Transverse colon (tissue), 4 donors: ENCODE measurements around the gene PTPN3. TPM values are rescaled to one million over a fixed set of nuclear protein-coding genes. Genes with fewer than 3 reads are reported as not detected.
A peak's percentile ranks its signal among the peaks of the same experiment; 100 is the strongest.

Experiments
- DNase-seq: peaks from one replicate; pipeline ENCODE4 v3.0.0-alpha.2; 2019
- H3K27ac ChIP-seq, 4 donors: fragments of 200-600 bp; sonication (generic); 2 replicates each; pipeline ENCODE4 v1.5.1; 2016 to 2018; ENCODE audit warnings: inconsistent platforms in 4 of 4
- H3K27me3 ChIP-seq: fragments of 200-600 bp; sonication (generic); 2 replicates; pipeline ENCODE4 v1.5.1; 2017; ENCODE audit warnings: inconsistent platforms
- H3K36me3 ChIP-seq, 4 donors: fragments of 200-600 bp; sonication (generic); 2 replicates each; pipeline ENCODE4 v1.5.1; 2017 to 2019; ENCODE audit warnings: inconsistent platforms in 4 of 4
- H3K4me1 ChIP-seq, 4 donors: fragments of 200-600 bp; sonication (generic); 2 replicates each; pipeline ENCODE4 v1.5.1; 2017 to 2020; ENCODE audit warnings: inconsistent platforms in 4 of 4
- H3K4me3 ChIP-seq, 4 donors: fragments of 200-600 bp; sonication (generic); 1 replicate in 1 of 4; 2 replicates in 3 of 4; pipeline versions ENCODE4 v1.5.1 to v1.6.1; 2017 to 2019; ENCODE audit warnings: inconsistent platforms in 4 of 4
- H3K9me3 ChIP-seq, 2 donors: fragments of 200-600 bp; sonication (generic); 2 replicates each; pipeline ENCODE4 v1.5.1; 2017 to 2019; ENCODE audit warnings: inconsistent platforms in 2 of 2
- EP300 ChIP-seq: sonication (generic); formaldehyde crosslinking; IDR thresholded peaks from one replicate; pipeline ENCODE4 v1.6.1; 2017; ENCODE audit warnings: antibody characterized with exemption, low read depth
- POLR2A ChIP-seq: fragments of 450-650 bp; IDR thresholded peaks from one replicate; pipeline ENCODE4 v1.6.1; 2016; ENCODE audit warnings: antibody characterized with exemption, mild to moderate bottlenecking, moderate library complexity
- POLR2AphosphoS5 ChIP-seq, 3 donors: sonication (generic); formaldehyde crosslinking; IDR thresholded peaks; one replicate each; pipeline ENCODE4 v1.6.1; 2016; ENCODE audit warnings: antibody characterized with exemption in 3 of 3
- WGBS, 2 donors: methylation state at CpG; one replicate each; pipeline ENCODE4 v1.1.5; 2018; ENCODE audit warnings: low coverage in 1 of 2; 5-methylcytosine and 5-hydroxymethylcytosine counted together
- in situ Hi-C, 4 donors: fragments of 200-750 bp; cut with MboI; loops; one replicate each; pipeline versions ENCODE4 v1.15.0 to v1.15.1; 2017; ENCODE audit warnings: low sequenced_read_pairs in 3 of 4, low pct_ligation_motif_present in 1 of 4, low pct_unique_long_range_greater_than_20kb in 1 of 4
- intact Hi-C: fragments of 100-400 bp; cut with DNase I; formaldehyde crosslinking; loops from one replicate; pipeline ENCODE4 v1.15.1; 2023; ENCODE audit warnings: low total_unique reads
- total RNA-seq, 4 donors: library from RNA; depleted of rRNA; stranded (reverse); fragments of >200 nt; gene quantifications; one replicate each; pipeline ENCODE4 v1.1.0, GENCODE V29; 2016
- TF ChIP-seq, protein P1 (sequence below), 5 experiments: fragments of 200-600 bp in 3 of 5; fragments of 450-650 bp in 2 of 5; sonication (generic) in 3 of 5; IDR thresholded peaks; 1 replicate in 2 of 5; 2 replicates in 3 of 5; pipeline ENCODE4 v1.5.1; 2016 to 2017; ENCODE audit warnings: antibody characterized with exemption in 5 of 5, inconsistent platforms in 3 of 5, mild to moderate bottlenecking in 2 of 5, moderate library complexity in 1 of 5

The PTPN3 gene
- total RNA-seq, 4 donors from 2014 or later: 12.7 to 27.0 (median 18.1) TPM

DNA sequence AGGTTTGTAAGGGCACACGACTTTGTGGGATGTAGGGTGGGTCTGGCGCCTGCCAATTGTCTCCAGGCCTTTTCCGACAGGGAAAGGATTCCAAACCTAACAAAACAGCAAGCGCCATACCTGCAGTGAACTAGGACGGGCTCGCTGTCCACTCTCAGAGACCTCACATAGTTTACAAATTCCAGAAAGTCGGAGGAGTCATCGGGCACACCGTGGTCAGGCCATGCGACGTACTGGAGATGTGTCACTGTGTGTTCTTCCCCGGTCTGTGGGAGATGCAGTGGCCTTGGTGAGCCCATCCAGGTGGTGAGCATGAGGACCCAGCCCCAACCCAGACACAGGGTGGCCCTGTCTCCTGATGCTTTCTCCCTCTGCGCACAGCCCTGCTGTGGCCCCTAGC is 115.9 kb downstream of the PTPN3 start:
- no peaks in the 10 kb centered on the region for H3K9me3 ChIP-seq
- H3K27ac ChIP-seq: no peak overlapping the region
- H3K36me3 ChIP-seq: no peaks in the 10 kb centered on the region
- no peak overlapping the region for H3K4me3 ChIP-seq
- intact Hi-C loops: no loop called here
- in situ Hi-C loops: no loop called here
- TF ChIP-seq EP300 (no peak), POLR2A (no peak), POLR2AphosphoS5 (IDR thresholded peaks at IDR 0.05) (no peak)
- TF ChIP-seq, protein P1, sequence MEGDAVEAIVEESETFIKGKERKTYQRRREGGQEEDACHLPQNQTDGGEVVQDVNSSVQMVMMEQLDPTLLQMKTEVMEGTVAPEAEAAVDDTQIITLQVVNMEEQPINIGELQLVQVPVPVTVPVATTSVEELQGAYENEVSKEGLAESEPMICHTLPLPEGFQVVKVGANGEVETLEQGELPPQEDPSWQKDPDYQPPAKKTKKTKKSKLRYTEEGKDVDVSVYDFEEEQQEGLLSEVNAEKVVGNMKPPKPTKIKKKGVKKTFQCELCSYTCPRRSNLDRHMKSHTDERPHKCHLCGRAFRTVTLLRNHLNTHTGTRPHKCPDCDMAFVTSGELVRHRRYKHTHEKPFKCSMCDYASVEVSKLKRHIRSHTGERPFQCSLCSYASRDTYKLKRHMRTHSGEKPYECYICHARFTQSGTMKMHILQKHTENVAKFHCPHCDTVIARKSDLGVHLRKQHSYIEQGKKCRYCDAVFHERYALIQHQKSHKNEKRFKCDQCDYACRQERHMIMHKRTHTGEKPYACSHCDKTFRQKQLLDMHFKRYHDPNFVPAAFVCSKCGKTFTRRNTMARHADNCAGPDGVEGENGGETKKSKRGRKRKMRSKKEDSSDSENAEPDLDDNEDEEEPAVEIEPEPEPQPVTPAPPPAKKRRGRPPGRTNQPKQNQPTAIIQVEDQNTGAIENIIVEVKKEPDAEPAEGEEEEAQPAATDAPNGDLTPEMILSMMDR (IDR thresholded peaks at IDR 0.05): no peak
- DNase-seq: no peak
- WGBS, 2 donors: 87% methylated on average over 13 of the region's 13 CpGs; no CpG with 5 or more reads in 1 of the 2 donors
- H3K4me1 ChIP-seq: peaks cover 0 to 5% (median 0%) of the 10 kb centered on the region in 4 donors
- no peaks in the 10 kb centered on the region for H3K27me3 ChIP-seq

- Histone ChIP-seq H3K27ac (no peak overlapping the region), H3K9me3 (no peaks in the 10 kb centered on the region), H3K4me3 (no peak overlapping the region), H3K4me1 (peaks cover 0 to 5% (median 0%) of the 10 kb centered on the region in 4 donors), H3K36me3 (no peaks in the 10 kb centered on the region), H3K27me3 (no peaks in the 10 kb centered on the region)
- 86 to 100% methylated on average over 2 to 13 of the region's 13 CpGs for WGBS, 2 donors
- intact Hi-C loops (no loop called here), in situ Hi-C loops (no loop called here)
- DNase-seq: no peak
- TF ChIP-seq EP300: no peak
- TF ChIP-seq, protein P1 (IDR thresholded peaks at IDR 0.05): no peak
- TF ChIP-seq POLR2A: no peak
- no peak for TF ChIP-seq POLR2AphosphoS5 (IDR thresholded peaks at IDR 0.05)
Observed at GRCh38 chr9:109381011-109381729, 116.9 kb downstream of the PTPN3 start.

GRCh38 chr9:109379513-109379912 is 118.6 kb downstream of the PTPN3 start:
- Histone ChIP-seq H3K4me3 (no peak overlapping the region), H3K36me3 (no peaks in the 10 kb centered on the region), H3K27ac (peak overlapping the region in 1 of 4 donors; percentile 12), H3K4me1 (peaks cover 0 to 5% (median 0%) of the 10 kb centered on the region in 4 donors), H3K27me3 (no peaks in the 10 kb centered on the region), H3K9me3 (no peaks in the 10 kb centered on the region)
- intact Hi-C loops: no loop called here
- 52% methylated on average over 7 of the region's 7 CpGs; no CpG with 5 or more reads in 1 of the 2 donors for WGBS, 2 donors
- TF ChIP-seq EP300 (no peak), POLR2A (no peak), POLR2AphosphoS5 (IDR thresholded peaks at IDR 0.05) (no peak)
- TF ChIP-seq, protein P1 (IDR thresholded peaks at IDR 0.05): no peak
- DNase-seq: peak; percentile 15
- in situ Hi-C loops: no loop called here

DNA sequence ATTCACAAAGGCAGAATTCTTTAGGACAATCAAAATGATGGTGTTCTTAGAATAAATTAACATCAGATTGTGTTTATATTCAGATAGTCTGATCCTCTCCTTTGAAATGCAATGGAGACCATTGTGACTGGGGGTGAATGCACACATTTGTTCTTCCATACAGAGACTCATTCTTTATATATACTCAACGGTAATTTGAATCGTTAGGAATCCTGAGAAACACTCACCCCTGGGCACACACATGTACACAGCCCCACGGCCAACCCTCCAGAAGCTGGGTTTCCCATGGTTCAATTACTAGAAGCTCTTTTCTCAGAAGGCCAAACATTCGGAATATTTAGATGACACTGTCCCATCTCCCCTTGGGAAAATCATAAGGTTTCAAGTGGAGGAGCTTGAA is 119.8 kb downstream of the PTPN3 start:
- H3K9me3 ChIP-seq: no peaks in the 10 kb centered on the region
- no peaks in the 10 kb centered on the region for H3K27me3 ChIP-seq
- H3K36me3 ChIP-seq: no peaks in the 10 kb centered on the region
- in situ Hi-C loops (no loop called here), intact Hi-C loops (no loop called here)
- H3K4me1 ChIP-seq: peaks cover 0 to 5% (median 0%) of the 10 kb centered on the region in 4 donors
- H3K4me3 ChIP-seq: no peak overlapping the region
- TF ChIP-seq POLR2AphosphoS5 (IDR thresholded peaks at IDR 0.05) (no peak), POLR2A (no peak), EP300 (no peak)
- TF ChIP-seq, protein P1 (IDR thresholded peaks at IDR 0.05): no peak
- no peak overlapping the region for H3K27ac ChIP-seq
- no peak for DNase-seq
- 86% methylated on average over 4 of the region's 4 CpGs; no CpG with 5 or more reads in 1 of the 2 donors for WGBS, 2 donors
